ENCODE results near the gene TCEANC2. TPM values are rescaled to one million over a fixed set of nuclear protein-coding genes. Genes with fewer than 3 reads are reported as not detected.

The TCEANC2 gene
- total RNA-seq, 1 donor from 2014 or later, result 8.1 TPM

DNA sequence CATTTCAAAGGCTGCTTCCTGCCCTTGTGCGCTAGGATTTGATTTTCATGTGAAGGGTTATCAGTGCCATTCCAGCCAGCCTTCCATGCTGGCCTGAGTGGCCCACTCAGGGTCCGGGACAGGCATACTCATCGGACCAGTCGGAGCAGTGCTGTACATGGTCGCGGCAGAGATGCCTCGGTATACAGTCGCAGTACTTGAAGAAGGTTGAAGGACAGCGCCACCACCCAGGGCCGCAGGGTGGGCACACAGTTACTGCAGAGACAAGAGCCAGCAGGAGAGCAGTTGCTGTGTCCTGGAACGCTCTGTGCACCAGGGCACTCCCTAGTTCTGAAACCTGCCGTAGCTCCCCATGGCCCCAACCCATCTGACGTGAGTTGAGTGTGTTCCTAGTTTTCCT lies 44.5 kb upstream of the TCEANC2 start:
- no peak overlapping the region for H3K4me3 Mint-ChIP-seq
- ChIA-PET CTCF (no interaction called here), POLR2A (no interaction called here)
- no peak overlapping the region for H3K27ac Mint-ChIP-seq
- DNase-seq, result no peak
- H3K4me1 Mint-ChIP-seq, result no peaks in the 10 kb centered on the region
- TF ChIP-seq, protein P1, sequence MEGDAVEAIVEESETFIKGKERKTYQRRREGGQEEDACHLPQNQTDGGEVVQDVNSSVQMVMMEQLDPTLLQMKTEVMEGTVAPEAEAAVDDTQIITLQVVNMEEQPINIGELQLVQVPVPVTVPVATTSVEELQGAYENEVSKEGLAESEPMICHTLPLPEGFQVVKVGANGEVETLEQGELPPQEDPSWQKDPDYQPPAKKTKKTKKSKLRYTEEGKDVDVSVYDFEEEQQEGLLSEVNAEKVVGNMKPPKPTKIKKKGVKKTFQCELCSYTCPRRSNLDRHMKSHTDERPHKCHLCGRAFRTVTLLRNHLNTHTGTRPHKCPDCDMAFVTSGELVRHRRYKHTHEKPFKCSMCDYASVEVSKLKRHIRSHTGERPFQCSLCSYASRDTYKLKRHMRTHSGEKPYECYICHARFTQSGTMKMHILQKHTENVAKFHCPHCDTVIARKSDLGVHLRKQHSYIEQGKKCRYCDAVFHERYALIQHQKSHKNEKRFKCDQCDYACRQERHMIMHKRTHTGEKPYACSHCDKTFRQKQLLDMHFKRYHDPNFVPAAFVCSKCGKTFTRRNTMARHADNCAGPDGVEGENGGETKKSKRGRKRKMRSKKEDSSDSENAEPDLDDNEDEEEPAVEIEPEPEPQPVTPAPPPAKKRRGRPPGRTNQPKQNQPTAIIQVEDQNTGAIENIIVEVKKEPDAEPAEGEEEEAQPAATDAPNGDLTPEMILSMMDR (IDR thresholded peaks at IDR 0.05), result no peak
- peaks cover 16% of the 10 kb centered on the region for H3K27me3 Mint-ChIP-seq
- intact Hi-C loops (cut with micrococcal nuclease), result no loop called here
- H3K9me3 Mint-ChIP-seq, result no peaks in the 10 kb centered on the region
- H3K36me3 Mint-ChIP-seq (ENCODE audit: low read depth), result no peaks in the 10 kb centered on the region
- no peak for ATAC-seq (ENCODE audit: low read depth)

DNA sequence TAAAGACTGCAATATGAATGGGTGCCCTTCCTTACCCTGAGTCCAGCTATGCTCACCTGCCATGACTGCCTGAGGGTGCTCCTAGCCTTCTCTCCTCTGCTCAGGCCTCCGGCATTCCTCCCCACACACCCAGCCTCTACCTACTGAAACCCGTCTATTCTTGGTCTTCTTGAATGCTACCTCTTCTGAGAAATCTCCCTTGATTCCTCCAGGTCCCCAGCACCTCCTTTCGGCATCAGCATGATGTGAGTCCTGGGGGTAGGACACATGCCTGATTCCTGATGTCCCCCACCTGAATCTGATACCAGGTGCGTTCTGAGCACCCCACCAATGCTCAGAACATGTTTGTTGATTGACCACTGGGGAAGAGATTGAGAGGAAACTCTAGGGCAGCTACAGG lies 44.0 kb upstream of the TCEANC2 start:
- DNase-seq (no peak), ATAC-seq (ENCODE audit: low read depth) (no peak)
- no peaks in the 10 kb centered on the region for H3K4me1 Mint-ChIP-seq
- H3K9me3 Mint-ChIP-seq, result no peaks in the 10 kb centered on the region
- CTCF ChIA-PET, result no interaction called here
- H3K27ac Mint-ChIP-seq, result no peak overlapping the region
- H3K27me3 Mint-ChIP-seq, result peaks cover 17% of the 10 kb centered on the region
- intact Hi-C loops (cut with micrococcal nuclease), result no loop called here
- no peak overlapping the region for H3K4me3 Mint-ChIP-seq
- H3K36me3 Mint-ChIP-seq (ENCODE audit: low read depth), result no peaks in the 10 kb centered on the region
- TF ChIP-seq, protein P1 (IDR thresholded peaks at IDR 0.05), result no peak
- POLR2A ChIA-PET, result no interaction called here

DNA sequence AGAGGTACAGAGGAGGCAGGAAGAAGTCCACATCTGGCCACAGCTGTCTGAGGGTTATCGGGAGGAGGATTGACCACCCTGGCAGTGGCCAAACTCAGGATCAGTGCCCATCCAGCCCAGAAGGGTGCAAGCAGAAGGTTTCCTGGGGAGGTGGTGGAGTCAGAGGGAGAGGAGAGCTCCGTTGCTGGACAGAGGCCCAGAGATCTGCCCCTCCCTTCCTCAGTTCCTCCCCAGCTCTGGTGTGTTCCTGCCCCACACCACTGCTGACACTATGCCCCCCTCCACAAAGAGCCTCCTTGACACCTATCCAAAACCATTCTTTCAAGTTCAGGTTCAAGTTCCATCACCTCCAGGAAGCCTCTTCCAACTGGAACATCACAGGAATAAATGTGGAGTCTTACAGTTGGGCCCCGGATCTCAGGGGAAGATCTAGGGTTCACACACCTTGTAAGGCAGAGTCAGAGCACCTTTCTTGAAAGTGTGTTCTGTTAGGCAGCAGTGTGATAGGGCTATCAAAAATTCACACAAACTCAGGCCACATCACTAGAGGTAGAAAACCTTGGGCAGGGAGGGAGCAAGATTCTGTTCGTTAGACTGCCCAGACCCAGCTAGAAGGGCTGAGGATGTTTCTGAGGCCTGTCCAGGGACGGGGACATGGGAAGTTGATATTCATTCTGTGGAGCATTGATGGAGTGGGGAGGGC lies 42.8 kb upstream of the TCEANC2 start:
- POLR2A ChIA-PET, result no interaction called here
- no peaks in the 10 kb centered on the region for H3K36me3 Mint-ChIP-seq (ENCODE audit: low read depth)
- CTCF ChIA-PET, result no interaction called here

DNA sequence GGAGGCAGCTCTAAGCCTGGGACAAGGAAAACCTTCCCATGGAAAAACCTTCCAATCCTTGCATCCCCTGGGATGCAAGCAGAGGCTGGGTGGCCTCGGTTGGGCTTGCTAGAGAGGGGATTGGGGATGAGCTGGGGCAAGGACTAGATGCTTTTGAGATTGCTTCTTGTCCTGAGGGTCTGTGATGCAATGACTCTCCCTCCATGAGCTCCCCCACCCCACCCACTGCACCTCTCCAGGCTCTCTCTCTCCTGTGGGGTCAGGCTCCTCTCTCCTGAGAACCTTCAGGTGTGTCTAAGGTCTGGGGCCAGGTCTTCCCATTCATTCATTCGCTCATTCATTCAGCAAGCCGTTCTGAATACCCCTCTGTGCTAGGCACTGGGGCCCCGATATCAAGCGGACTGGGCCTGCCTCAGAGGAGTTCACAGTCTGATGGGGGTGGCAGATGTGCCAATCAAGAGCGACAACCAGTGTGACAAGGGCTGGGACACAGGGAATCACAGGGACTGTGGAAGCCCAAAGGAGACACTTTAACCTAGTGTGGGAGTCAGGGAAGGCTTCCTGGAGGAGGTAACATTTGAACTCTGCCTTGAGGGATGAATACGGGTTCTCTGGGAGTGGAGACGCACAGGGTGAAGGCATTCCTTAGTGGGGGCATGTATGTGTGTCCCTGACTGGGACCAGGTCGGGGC lies 41.9 kb upstream of the TCEANC2 start:
- H3K9me3 Mint-ChIP-seq, result no peaks in the 10 kb centered on the region
- H3K27ac Mint-ChIP-seq, result no peak overlapping the region
- H3K36me3 Mint-ChIP-seq (ENCODE audit: low read depth), result no peaks in the 10 kb centered on the region
- peaks cover 19% of the 10 kb centered on the region for H3K27me3 Mint-ChIP-seq
- no peak for ATAC-seq (ENCODE audit: low read depth)
- H3K4me1 Mint-ChIP-seq, result no peaks in the 10 kb centered on the region
- intact Hi-C loops (cut with micrococcal nuclease), result no loop called here
- no peak overlapping the region for H3K4me3 Mint-ChIP-seq
- TF ChIP-seq, protein P1 (IDR thresholded peaks at IDR 0.05), result no peak
- CTCF ChIA-PET, result no interaction called here
- POLR2A ChIA-PET, result no interaction called here
- no peak for DNase-seq

More for the DNA sequence above, 42.8 kb upstream of the TCEANC2 start:
- ATAC-seq (ENCODE audit: low read depth), result no peak
- H3K9me3 Mint-ChIP-seq, result no peaks in the 10 kb centered on the region
- TF ChIP-seq, protein P1 (IDR thresholded peaks at IDR 0.05), result no peak
- no peaks in the 10 kb centered on the region for H3K4me1 Mint-ChIP-seq
- H3K27ac Mint-ChIP-seq, result no peak overlapping the region
- no peak overlapping the region for H3K4me3 Mint-ChIP-seq
- intact Hi-C loops (cut with micrococcal nuclease), result no loop called here
- H3K27me3 Mint-ChIP-seq, result peaks cover 19% of the 10 kb centered on the region
- no peak for DNase-seq

DNA sequence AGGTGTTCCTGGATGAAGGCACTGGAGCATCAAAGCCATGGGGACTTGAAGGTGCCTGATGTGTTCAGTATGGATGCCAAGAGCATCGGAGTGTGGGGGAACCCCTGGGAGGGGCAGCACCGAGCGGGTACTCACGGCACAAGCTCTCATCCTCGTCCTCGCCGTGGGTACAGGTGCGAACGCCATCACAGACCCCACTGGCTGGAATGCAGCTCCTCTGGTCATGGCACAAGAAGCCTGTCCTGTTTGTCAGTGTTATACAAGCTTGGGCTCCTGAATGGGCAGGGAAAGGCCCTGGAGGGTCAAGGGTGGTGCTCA lies 41.4 kb upstream of the TCEANC2 start:
- CTCF ChIA-PET, result no interaction called here
- H3K27ac Mint-ChIP-seq, result no peak overlapping the region

More for the DNA sequence above, 41.4 kb upstream of the TCEANC2 start:
- ATAC-seq (ENCODE audit: low read depth), result no peak
- peaks cover 19% of the 10 kb centered on the region for H3K27me3 Mint-ChIP-seq
- no peak for DNase-seq
- no peaks in the 10 kb centered on the region for H3K4me1 Mint-ChIP-seq
- POLR2A ChIA-PET, result no interaction called here
- intact Hi-C loops (cut with micrococcal nuclease), result no loop called here
- no peak overlapping the region for H3K4me3 Mint-ChIP-seq
- TF ChIP-seq, protein P1 (IDR thresholded peaks at IDR 0.05), result no peak
- H3K9me3 Mint-ChIP-seq, result no peaks in the 10 kb centered on the region
- no peaks in the 10 kb centered on the region for H3K36me3 Mint-ChIP-seq (ENCODE audit: low read depth)

All from activated B cell treated with CpG ODN at 0.5 μM for 24 hours (primary cell).